ELF-1 (cell line): ENCODE results near the gene TAS2R13.

Source experiments
- DNase-seq: peaks from one replicate; pipeline ENCODE4 v3.0.0-alpha.2; 2016; ENCODE audit warnings: low read depth, low spot score

Gene TAS2R13

DNA sequence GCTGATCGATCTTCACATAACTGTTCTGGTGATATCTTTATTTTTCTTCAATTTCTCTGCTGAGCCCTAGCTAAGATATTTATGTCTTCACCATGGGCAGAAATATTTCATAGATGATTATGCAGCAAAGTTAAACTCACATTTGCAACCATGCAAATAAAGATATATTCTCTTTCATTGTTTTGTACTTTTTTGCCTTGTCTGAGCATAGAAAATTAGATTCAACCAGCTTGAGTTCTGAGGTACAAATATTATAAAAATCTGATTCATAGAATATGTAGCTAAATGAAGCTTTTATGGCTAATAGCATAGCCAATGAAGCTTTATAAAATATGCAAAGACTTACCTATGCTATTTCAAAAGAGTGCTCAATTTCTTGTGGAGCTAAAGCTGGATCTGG is at the start of gene TAS2R13:
TAS2R13 (minus strand) TSS at position 101 of the 400 bp plus-strand sequence. CDS start 264 bp downstream, outside the sequence.
- DNase-seq: no peak

- no peak for DNase-seq
Measured at GRCh38 chr12:10957741-10958140, 48.4 kb upstream of the TAS2R13 start.

DNA sequence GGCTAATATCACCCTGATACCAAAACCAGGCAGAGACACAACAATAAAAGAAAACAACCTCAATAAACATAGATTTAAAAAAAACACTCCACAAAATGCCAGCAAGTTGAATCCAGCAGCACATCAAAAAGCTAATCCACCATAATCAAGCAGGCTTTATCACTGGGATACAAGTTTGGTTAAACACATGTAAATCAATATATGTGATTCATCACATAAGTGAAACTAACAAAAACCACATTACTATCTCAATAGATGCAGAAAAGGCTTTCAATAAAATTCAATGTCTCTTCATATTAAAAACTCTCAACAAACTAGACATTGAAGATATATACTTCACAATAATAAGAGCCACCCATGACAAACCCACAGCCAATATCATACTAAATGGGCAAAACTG is 46.7 kb upstream of the TAS2R13 start:
- DNase-seq: no peak

DNA sequence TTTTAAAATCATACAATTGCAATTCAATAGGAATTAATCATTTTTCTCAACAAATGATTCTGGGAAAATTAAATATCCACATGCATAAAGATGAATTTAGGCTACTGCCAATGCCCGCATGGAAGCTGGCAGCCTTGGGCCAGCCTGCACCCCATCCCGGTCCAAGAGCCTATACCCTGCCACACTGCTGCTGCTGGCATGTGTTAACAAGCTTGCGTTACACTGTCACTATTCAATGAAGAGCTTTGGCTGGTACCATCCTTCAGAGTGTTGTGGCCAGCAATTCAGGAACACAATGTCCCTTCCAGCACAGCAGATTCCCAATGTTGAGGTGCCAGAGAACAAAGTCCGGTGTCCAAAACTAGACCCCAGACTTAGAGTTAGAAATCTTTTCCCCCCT is 43.3 kb upstream of the TAS2R13 start:
- DNase-seq: no peak

- no peak for DNase-seq
Measured at GRCh38 chr12:10943167-10943566, 33.8 kb upstream of the TAS2R13 start.

GRCh38 chr12:10941916-10942607 is 32.7 kb upstream of the TAS2R13 start:
- peak; percentile 64 for DNase-seq

- no peak for DNase-seq
Measured at GRCh38 chr12:10941369-10941768, 32.0 kb upstream of the TAS2R13 start.

DNA sequence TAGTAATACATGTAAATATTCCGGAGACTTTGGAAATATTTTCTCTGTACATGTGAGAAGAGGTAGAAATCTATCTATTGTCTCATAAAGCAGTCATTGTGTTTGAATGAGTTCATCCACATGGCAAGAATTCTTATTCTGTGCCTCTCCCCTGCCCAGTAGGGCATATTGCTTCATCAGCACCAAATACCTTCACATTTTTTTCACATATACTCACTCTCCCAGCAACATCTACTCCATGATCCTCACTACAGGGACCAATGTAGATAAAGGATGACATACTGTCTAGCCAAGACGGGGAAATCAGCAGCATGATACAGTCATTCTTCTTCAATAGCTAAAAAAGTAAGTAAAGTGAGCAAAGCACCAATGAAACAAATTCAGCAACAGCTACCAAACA is 31.0 kb upstream of the TAS2R13 start:
- DNase-seq: no peak

DNA sequence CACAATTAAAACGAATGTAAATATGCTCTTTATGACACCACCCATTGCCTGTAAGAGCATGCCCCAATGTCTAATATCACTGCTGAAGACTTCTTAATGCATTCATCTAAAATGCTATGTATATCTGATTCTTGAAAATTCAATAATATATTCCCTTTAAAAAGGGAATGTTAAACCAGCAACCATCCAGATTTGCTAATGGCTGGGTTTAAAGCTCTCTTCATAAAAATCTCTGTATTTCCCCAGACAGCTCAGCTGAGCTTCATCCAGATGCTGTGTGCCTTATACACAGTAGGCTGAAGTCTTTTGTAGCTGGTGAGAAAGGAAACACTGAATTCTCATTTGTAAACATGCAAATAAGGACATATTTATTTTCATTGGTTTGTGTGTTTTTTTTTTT is 29.8 kb upstream of the TAS2R13 start, which contains the start of gene TAS2R14:
TAS2R14 (minus strand) TSS at position 101 of the 400 bp plus-strand sequence; CDS start at position 45, 56 bp downstream.
- no peak for DNase-seq

GRCh38 chr12:10936506-10936905 is 27.1 kb upstream of the TAS2R13 start:
- no peak for DNase-seq

DNA sequence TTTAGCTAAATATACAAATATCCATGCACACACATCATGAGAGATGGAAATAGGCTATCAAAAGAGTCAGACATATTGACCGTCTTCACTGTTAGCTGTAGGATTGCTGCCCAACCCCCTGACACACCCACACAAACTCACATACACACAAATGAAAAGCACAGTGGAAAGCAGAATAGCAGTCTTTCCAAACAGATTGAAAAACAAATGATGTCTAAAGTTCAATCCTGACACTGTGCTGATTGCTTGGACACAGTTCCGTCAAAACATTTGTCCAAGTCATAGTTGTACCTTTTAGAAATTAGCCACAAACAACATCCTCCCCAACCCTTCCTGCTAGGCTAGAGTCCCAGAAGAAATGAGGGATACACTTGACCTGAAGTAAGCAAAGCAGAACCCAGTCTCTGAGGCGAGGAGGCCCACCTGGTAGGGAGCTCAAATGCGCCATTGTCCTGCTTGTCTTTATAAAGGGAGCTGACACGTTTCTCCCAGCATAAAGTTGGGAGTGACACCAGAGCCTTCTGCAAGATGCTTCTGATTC is 19.5 kb upstream of the TAS2R13 start, which contains the start of gene PRH2:
PRH2 (plus strand) TSS at position 491 of the 541 bp plus-strand sequence; CDS start at position 529, 38 bp downstream.
- no peak for DNase-seq

DNA sequence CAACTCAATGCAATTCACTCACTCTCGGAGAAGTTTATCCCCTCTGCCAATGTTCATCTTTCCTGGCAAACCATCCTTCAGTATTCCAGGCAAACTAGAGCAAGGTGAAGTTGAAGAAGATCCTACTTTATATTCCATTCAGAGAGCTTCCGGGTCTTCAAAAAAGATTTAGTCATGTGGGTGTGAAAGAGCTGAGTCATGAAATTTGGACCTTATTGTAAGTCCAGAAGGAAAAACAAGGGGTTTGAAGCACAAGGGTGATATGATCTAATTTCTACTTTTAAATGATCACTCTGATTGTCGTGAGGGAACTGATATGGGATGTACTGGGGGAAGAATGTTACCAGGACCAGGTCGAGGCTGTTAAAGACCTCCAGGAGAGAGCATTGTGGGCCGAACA is 16.9 kb upstream of the TAS2R13 start:
- DNase-seq: no peak

GRCh38 chr12:10919809-10920208 is 10.4 kb upstream of the TAS2R13 start:
- no peak for DNase-seq

GRCh38 chr12:10910380-10910779 is 1.0 kb upstream of the TAS2R13 start:
- DNase-seq: no peak

DNA sequence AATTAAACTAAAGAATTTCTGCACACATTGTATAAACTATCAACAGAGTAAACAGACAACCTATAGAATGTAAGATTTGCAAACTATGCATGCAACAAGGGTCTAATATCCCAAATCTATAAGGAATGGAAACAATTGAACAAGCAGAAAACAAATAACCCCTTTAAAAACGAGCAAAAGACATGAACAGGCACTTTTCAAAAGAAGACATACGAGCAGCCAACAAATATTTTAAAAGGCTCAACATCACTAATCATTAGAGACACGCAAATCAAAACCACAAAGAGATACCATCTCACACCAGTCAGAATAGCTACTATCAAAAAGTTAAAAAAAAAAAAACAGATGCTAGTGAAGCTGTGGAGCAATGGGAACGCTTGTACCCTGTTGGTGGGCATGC is 4.7 kb downstream of the TAS2R13 start:
- no peak for DNase-seq

GRCh38 chr12:10901427-10901826 is 7.9 kb downstream of the TAS2R13 start:
- no peak for DNase-seq

GRCh38 chr12:10900972-10901371 is 8.4 kb downstream of the TAS2R13 start:
- no peak for DNase-seq

DNA sequence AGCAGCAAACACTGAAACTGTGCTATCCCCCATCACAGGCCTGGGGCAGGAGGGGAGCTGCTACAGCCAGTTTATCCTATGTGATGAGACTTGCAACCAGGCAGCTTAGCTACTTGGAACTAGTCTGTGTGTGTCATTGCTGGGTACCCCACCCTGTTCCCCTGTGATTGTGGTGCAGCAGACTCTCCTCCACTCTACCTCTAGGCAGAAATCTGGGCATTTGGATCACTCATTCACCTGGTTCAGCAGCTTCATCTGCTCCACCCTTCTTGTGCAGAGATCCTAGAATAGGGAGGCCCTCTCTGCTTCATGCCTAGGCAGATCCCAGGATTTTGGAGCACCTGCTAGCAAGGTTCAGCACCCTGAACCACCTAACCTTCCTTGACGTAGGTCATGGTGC is 8.8 kb downstream of the TAS2R13 start:
- no peak for DNase-seq

GRCh38 chr12:10896854-10897253 is 12.5 kb downstream of the TAS2R13 start:
- DNase-seq: no peak

DNA sequence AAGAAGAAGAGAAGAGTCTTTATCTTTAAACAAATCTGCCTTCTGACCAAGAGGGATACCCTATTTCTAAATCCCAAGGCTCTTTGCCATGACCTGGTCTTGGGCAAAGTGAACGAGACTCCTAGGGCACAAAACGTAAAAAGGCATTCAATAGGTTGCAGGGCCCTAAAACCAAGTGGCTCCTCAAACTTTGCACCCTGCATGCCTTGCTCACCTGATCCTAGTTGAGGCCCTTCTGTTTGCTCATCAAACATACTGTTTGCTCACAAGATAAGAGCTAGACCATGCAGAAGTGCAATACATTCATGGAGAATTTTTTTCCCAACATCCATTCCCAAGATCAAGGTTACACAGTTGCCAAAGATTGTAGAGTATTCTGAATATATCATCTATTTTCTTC is 17.4 kb downstream of the TAS2R13 start:
- no peak for DNase-seq

DNA sequence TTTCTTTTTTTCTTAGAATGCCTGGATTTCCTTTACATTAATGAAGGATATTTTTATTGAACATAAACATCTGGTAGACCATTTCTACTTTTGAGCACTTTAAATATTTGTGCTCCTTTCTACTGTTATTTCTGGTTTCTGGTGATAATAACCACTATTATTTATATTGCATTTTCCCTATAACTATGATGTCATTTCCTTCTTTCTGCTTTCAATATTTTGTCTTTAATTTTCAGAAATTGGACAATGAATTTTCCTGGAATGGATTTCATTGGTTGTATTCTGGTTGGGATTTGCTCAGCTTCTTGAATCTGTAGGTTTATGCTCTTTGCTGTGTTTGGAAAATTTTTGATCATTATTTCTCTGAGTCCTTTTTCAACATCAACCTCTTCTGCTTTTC is 20.1 kb downstream of the TAS2R13 start:
- DNase-seq: no peak

GRCh38 chr12:10884086-10884725 is 25.2 kb downstream of the TAS2R13 start, which contains the start of gene PRH1:
Gene PRH1, minus strand, starts transcription at chr12:10884255. Its CDS starts 38 bp downstream, at chr12:10884217.
- DNase-seq: no peak

DNA sequence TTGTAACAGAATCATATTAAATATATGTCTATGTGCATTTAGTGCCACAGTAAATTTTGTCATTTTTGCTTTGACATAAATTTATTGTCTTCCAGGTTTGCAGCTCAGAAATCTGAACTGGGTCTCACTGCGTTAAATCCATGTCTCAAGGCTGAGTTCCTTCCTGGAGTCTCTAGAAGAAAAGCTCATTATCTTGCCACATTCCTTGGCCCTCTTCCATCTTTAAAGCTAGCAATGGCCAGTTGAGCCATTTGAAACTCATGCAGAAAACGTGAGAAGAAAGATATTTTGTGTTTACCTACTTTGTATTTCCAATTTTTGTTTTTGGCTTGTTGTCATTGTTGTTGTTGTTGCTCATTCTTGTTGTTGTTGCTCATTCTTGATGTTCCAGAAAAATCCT is 36.0 kb downstream of the TAS2R13 start:
- no peak for DNase-seq
